ENCODE measurements around the gene CTNNA2. TPM values are rescaled to one million over a fixed set of nuclear protein-coding genes. Genes with fewer than 3 reads are reported as not detected.

Gene CTNNA2
- total RNA-seq, result not detected
- long read RNA-seq, result 0 reads

DNA sequence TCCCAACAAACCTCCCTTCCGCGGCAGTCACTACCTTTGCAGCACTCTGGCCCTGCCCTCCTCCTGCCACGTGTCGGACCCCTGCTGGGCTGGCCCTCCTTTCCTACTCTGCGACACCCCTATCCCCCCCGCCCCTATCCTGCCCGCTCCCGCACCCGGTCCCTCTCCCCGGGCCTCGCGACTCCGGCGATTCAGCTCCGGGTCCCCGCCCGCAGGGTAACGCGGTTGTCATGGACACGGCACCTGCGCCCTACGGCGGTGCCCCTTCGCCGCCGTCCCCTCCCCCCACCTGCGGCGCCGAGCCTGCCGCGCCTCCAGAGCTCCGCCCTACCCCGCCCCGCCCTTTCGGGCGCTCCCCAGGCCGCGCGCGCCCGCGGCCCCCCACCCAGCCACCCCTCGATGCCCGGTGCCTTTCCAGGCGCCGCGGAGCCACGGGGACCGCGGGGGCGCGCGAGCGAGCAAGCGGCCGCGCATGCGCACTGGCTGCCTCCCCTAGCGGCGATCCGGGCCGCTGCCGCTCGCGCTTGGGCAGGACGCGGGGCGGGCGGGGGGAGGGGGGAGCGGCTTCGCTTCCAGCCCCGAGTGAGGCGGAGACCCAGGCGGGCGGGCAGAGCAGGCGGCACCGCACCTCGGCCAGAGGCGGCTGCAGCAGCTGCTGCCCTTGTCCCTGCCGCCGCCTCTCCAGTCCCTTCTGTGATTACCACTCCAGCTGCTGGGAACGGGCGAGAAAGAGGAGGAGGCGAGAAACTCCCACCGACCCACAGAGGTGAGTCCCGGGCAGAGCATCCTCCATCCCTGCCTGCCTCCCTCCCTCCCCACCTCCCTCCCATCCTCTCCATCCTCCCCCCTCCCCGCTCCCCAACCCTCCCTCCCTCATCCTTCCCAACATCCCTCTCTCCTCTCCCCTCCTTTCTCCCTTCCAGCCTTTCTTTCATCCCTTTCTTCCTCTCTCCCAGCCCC is at the start of gene CTNNA2:
Gene CTNNA2, plus strand, starts transcription at position 610 of the 960 bp plus-strand sequence.
- ATAC-seq (no peak), DNase-seq (ENCODE audit: missing footprints) (no peak)
- intact Hi-C loops (cut with DNase I), result no loop called here

DNA sequence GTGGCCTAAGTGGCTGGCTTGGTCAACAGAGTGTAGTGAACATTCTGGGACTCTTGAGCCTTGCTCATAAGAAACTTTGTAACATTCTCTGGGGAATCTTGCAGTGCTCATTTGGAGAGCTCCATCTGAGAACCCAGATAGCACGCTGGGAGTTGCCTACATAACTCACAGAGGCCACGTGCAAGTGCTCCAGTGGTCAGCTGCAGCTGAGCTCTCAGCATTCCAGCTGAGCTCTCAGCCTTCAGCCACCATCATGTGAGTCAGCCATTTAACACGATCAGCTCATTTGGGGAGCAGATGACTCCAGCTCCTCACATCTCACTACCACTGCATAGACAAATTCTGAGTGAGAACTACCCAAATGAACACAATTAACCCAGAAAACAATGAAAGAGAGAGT is 25.5 kb upstream of the CTNNA2 start:
- DNase-seq (ENCODE audit: missing footprints), result no peak
- intact Hi-C loops (cut with DNase I), result no loop called here
- no peak for ATAC-seq

DNA sequence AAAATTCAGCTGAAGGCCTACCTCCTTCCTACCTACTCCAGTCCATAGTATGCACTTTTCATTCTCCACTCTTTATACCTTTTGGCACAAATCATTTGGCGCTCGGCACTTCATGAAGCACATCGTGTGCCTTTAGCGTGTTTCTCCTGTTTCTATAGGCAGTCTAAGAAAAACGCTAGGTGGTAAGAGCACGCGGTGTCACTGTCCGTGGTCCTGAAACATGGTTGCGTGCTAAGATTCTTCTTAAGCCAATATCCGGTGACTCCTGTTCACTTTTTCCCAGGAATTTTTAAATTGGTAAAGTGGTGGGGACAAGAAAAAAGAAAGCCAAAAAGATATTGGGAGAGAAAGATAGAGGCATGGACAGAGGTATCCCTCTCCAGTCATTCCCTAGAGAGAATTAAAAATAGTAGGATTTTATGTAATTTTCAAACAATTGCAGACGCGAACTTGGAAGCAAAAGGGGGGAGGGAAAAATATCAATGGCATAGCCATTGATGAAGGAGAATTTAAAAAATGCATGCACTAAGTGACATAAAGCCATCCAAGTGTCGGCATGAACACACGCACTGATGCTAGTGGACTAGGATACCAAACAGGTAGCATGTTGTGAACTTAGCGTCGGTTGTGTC is 1.4 kb upstream of the CTNNA2 start:
- DNase-seq (ENCODE audit: missing footprints), result no peak
- intact Hi-C loops (cut with DNase I), result no loop called here
- no peak for ATAC-seq

DNA sequence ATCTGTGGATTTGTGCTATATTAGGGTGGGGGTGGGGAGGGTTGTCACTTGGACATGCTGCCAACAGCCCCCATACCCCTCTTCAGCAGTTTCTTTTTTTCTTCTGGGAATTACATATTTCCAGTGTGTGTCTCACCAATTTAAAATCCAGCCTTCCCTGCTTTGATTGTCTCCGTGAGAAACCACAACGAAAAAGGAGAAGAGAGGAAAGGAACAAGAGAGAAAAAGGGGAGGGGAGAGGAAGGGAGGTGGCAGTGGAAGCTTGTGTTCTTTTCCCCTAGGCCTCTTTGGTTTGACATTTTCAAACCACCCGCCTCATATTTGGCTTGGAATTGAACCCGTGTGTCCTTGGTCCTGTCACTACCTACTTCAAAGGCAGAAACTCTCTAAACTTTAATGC is 860 bp downstream of the CTNNA2 start:
- ATAC-seq (no peak), DNase-seq (ENCODE audit: missing footprints) (no peak)
- intact Hi-C loops (cut with DNase I), result no loop called here

DNA sequence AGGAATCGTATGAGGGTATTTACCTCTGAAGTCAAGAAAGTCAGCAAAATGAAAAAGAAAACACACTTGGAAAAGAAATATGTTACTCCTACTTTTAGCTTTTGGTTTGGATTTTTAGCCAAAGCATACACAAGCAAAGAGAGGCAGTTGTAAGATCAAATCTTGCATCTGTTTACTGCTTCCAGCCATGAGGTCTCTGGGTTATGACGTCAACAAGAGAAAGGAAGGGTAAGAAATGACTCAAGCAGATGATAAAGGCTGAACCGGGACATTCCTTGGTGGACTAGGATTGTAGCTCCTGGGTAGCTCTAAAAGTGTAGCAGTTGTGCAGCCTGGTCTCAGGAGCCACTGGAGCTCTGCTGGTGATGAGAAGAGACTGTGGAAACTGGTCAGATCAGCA is 16.8 kb downstream of the CTNNA2 start:
- ATAC-seq (no peak), DNase-seq (ENCODE audit: missing footprints) (no peak)
- intact Hi-C loops (cut with DNase I), result no loop called here

DNA sequence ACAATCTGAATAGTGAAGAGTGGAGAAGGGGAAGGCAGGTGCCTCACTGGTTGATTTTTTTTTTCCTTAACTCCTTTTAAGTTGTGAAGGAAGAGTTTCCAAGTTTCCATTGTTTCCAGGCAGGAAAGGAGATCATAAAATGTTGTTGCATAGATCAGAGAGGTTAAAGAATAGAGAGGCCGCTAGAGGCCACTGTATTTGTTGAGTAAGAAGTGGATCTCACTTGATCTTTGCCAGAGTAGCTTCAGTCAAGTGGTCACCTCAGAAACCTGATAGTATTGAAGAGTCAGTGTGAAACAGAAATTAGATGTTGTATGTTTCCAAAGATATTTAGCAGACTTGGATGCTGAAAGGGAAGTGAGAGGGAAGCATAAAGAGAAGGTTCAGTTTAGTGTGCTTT is 17.6 kb downstream of the CTNNA2 start:
- DNase-seq (ENCODE audit: missing footprints), result no peak
- intact Hi-C loops (cut with DNase I), result no loop called here
- no peak for ATAC-seq

DNA sequence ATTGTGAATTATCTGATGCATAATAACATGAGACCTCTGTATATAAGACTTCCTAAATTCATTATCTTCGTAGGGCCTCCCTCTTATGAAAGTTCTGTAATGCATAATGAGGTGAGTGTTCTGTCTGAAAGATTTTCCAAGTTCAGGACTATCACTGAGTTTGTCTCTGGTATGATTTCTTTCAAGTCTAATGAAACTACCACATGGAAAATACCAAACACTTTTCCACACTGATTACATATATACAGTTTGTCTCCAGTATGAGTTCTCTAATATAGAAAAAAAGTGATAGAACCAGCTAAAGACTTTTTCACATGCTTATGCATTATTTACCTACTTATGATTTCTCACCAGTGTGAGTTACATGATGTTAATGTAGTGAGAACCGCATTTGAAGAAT is 34.7 kb downstream of the CTNNA2 start:
- intact Hi-C loops (cut with DNase I), result no loop called here
- no peak for ATAC-seq
- DNase-seq (ENCODE audit: missing footprints), result no peak

DNA sequence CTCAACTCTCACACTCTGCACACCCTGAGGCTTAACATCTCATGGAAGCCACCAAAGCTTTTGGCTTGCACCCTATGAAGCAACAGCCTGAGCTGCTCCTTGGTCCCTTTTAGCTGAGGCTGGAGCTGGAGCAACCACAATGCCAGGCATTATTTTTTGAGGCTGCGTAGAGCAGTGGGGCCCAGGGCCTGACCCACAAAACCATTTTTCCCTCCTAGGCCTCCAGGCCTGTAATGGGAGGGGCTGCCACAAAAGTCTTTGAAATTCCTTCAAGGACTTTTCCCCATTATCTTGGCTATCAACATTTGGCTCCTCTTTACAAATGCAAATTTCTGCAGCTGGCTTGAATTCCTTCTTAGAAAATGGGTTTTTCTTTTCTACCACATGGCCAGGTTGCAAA is 39.8 kb downstream of the CTNNA2 start:
- no peak for DNase-seq (ENCODE audit: missing footprints)
- intact Hi-C loops (cut with DNase I), result no loop called here
- ATAC-seq, result no peak

DNA sequence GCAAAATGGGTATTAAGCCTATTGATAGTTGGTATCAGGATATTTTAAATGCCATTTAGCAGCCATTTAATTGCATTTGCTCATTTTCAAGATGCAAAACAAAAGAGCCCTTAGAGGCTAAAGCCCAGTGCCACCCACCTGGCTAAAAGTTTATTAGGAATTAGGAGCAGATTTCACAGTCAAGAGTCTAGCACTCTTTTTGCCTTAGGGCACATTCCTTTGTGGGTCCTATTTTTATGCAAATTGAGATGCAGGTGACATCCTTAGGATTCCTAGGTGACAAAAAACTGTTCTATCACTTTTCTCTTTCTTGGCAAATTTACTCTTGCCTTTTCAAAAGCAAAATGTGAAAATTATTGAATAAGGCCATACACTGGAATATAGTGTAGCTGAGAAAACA is 42.0 kb downstream of the CTNNA2 start:
- DNase-seq (ENCODE audit: missing footprints) (no peak), ATAC-seq (no peak)
- intact Hi-C loops (cut with DNase I), result no loop called here

DNA sequence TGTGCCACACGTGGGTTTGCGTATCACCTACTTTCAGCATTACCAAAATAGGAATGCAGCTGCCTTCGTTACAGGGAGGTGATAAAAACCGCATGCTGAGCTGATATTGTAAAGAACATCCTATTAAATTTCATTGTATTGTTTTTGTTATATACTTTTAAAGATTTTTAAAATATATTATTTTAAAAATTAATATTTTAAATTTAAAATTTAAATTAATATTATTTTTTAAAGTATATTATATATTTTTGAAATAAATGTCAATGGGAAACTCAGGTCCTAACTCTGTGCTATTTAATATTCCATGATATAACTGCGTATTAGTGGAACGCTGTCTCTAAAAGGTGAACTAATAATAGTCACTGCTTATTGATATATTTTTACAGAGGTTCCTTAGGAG is 51.2 kb downstream of the CTNNA2 start:
- intact Hi-C loops (cut with DNase I), result no loop called here
- ATAC-seq (no peak), DNase-seq (ENCODE audit: missing footprints) (no peak)

DNA sequence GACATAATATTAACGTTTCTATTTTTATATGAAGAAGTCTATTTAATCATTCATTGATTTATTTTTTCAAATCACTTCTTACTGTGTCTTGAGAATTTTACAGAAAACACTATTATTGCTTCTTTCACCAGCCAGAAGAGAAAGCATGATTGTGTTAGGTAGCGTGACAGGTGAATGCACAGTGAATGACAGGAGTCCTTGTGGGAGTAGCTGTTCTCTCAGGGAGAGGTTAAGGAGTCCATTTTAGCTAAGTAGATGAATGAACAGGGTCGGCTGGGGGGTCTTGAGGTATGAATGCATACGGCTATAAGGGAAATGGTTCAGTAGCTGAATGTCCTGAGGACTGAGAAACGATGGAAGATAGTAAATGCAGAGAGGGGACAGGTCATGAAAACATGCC is 56.2 kb downstream of the CTNNA2 start:
- DNase-seq (ENCODE audit: missing footprints) (no peak), ATAC-seq (no peak)
- intact Hi-C loops (cut with DNase I), result no loop called here

DNA sequence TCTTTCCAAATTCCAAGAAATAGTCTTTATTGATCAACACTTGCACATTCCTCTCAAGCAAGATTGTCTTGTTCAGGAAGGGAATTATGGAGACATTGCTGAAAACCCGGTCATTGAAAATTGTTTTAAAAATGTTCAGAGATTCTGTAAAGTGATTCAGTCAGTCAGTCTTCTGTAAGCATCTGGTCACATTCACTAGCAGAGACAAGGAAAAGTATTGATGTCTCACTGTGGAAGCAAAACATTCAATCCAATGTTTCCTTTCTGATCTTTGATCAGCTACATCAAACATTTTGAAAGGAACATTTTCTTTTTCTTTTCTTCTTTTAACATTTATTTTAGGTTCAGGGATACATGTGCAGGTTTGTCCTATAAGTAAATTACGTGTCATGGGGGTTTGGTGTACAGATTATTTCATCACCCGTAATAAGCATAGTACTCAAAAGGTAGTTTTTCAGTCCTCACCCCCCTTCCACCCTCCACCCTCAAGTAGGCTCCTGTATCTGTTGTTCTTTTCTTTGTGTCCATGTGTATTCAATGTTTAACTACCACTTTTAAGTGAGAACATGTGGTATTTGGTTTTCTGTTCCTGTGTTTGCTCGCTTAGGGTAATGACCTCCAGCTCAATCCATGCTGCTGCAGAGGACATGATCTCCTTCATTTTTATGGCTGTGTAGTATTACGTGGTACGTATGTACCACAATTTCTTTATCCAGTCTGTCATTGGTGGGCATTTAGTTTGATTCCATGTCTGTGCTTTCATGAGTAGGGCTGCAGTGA is 61.2 kb downstream of the CTNNA2 start:
- intact Hi-C loops (cut with DNase I), result no loop called here
- no peak for DNase-seq (ENCODE audit: missing footprints)
- no peak for ATAC-seq

DNA sequence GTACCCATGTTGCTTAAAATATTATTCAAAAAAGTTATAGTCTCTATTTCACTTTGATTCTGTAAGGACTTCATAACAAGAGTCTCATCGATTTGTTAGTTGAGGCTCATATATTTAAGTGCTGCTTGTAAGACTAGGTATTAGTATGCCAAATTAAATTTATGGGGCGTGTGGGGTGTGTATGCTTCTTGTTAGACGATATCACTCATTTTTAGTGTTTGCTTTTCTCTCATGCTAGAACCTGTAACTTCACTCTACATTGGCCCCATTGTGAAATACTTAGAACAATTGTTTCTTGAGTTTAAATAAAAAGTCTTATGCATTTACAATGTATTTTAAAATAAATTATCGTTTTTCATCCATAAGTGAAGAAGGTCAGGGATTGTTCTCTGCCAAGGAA is 63.6 kb downstream of the CTNNA2 start:
- no peak for DNase-seq (ENCODE audit: missing footprints)
- intact Hi-C loops (cut with DNase I), result no loop called here
- ATAC-seq, result no peak

DNA sequence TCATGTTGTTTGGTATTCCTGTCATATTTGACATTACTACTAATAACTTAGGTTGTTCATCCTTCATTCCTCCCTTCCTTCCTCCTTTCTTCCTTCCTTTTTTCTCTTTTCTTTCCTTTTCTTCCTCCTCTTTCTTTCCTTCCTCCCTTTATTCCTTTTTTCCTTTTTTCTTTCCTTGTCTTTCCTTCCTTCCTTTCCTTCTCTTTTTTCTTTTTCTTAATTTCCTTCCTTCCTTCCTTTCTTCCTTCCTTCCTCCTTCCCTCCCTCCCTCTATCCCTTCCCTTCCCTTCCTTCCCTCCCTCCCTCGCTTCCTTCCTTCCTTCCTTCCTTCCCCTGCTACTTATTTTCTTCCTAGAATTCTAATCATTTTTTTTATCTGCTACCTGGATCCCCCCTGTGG is 66.1 kb downstream of the CTNNA2 start:
- no peak for DNase-seq (ENCODE audit: missing footprints)
- no peak for ATAC-seq
- intact Hi-C loops (cut with DNase I), result no loop called here

DNA sequence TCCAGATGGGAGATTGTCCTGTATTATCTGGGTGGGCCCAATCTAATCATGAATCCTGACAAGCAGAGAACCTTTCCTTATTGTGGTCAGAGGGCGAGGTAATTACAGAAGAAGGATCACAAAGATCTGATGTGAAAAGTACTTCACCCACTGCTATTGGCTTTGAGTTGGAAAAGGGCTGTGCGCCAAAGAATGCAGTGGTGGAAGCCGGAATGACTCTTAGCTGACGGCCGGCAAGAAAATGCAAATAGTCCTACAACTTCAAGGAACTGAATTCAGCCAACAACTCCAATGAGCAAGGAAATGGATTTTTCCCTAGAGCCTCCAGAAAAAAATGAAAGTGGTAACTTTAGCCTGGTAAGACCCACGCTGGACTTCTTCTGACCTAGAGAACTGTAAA is 67.3 kb downstream of the CTNNA2 start:
- intact Hi-C loops (cut with DNase I), result no loop called here
- DNase-seq (ENCODE audit: missing footprints) (no peak), ATAC-seq (no peak)

DNA sequence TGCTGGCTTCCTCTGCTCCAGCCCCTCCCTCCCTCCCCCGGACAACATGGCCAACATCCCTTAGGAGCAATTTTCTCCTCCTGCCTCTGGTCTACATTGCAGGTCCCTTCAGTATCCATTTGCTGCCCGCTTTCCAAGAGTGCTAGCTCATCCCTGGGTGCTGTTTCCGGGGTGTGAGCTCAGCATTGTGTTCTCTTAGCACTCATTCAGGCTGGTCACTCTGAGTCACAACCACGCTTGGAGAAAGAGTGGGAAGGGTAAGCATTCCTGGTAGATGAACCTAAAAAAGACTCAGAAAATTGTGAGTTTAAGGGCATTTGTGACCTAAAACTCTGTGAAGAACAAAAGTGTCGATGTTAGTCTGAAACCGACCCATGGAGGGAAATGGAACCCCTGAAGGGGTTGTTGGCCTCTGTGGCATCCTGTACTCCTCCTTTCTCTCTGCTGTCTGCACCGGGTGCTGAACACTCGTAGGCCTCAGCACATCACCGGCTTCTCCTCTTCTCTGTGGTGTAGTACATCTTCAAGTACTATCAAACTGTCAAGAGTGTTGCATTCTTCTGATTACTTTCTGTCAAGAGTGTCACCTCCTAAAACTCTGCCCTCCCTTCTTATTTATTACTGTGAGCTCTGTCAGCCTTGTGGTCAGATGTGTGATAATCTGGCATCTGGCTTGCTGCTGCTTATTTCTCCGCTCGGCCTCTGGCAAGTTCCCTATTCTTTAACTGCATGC is 73.0 kb downstream of the CTNNA2 start:
- intact Hi-C loops (cut with DNase I), result no loop called here
- DNase-seq (ENCODE audit: missing footprints) (no peak), ATAC-seq (no peak)

DNA sequence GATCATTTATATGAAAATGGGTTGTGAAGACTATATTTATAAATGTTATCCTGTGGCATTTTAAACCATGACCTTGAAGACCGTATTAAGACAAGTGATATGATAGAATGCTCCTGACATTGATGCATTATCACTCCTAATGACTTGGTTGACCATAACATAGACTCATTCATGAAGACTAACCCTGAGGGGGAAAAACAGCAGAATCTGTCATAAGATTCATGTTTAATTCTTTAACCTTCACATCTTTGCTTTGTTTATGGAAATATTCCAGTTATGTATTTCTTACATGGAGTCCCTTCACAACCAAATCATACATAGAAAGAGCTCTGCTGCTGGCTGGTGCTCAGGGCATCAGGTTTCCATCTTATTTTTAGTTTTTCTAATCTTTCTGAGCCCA is 78.4 kb downstream of the CTNNA2 start:
- intact Hi-C loops (cut with DNase I), result no loop called here
- DNase-seq (ENCODE audit: missing footprints) (no peak), ATAC-seq (no peak)

DNA sequence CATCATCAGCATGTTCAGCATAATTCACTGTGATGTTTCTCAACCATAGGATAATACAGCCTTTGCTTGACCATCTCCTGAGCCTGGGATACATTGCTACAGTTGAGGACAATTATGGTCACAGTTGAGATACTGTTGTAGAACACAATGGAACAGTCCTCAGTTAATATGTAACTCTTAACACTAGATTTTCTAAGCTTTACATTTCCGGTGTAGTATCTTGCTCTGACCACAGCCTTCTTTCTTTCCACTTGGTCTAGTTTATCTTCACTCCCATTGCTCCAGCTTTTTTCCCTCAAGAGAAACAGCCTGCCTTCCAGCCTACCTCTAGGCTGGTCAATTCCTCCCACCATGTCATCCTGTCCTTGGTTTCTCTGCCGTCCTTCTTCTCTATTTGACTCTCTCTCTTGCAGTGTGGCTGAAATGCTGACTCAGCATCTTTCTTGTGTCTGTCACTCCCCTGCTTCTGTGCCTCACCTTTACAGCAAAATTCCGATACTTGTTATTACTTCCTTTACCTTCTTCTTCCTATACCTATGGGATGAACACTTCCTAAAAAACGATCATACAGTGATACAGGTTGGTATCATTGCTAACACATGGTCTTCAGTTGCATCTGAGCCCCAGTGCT is 80.5 kb downstream of the CTNNA2 start:
- intact Hi-C loops (cut with DNase I), result no loop called here
- ATAC-seq, result no peak

DNA sequence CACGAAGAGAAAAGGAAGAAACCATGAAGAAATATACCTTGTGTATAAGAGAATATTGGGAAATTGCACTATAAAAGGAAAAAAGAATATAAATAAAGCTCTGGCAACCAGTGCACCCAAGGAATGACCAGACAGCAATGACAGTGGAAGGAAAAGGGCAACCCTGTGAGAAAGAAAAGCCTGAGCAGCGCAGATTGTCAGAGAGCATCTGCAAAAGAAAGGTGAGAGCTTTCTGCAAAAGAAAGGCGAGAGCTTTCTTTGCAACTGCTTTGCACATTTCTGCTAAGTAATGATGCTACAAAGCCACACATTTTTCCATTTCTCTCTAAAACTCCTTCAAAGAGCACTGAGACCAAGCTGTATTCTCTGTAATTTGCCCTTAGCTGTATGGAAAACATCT is 83.6 kb downstream of the CTNNA2 start:
- no peak for DNase-seq (ENCODE audit: missing footprints)
- ATAC-seq, result no peak
- intact Hi-C loops (cut with DNase I), result no loop called here

More for the DNA sequence above, 80.5 kb downstream of the CTNNA2 start:
- DNase-seq (ENCODE audit: missing footprints), result no peak
